HG02884 (cell line): Measurements from ENCODE around the gene TIAM1.

Experiments
- ATAC-seq: cut with Tn5 transposase; IDR thresholded peaks from one replicate; pipeline ENCODE4 v1.9.1; 2021; ENCODE audit warnings: mild to moderate bottlenecking, moderate library complexity; ENCODE audit not compliant: unreplicated experiment

Gene TIAM1

GRCh38 chr21:31286621-31287020 is 57.4 kb downstream of the TIAM1 start:
- no peak for ATAC-seq

DNA sequence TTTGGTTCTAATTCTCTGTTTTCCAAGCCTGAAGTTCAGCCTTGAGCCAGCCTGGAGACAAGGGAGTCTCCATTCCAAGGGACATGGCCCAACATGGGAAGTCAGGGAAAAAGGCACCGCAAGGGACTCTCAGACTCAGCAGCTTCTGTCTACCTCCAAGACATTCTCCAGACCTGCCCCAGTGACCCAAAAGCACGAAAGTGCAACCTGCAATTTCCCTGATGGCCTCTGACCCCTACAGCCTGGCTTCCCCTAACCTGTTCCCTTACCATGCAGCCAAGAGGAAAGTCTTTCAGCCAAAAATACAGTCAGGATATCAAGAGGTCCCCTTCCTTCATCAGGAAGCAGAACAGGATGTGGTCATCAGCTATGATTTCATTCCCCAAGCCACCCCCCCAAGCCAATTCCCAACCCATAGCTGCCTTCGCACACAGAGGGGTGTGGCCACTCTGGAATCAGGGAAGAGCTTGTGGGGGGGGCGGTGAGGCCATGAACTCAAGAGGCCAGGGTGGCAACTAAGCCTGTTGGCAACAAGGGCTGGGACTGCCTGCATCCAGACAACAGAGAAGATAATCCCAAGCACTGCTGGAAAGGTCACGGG is 59.2 kb downstream of the TIAM1 start:
- no peak for ATAC-seq

DNA sequence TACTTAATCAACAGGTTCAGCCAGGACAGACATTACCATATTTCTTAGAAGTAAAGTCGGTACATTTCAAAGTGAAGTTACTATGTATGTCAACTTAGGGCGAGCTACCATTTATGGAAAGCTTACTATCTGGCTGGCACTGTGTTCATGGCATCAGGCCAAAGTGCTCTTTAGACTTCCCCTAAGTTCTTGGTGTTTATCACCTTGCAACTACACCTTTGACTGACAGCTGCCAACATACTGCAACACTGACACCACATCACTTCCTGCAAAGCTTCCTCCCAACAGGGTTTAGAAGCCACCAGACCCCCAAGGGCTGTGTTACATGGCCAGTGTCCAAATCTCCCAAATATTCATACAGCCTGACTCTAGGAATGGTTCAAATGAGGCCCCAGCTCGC is 61.0 kb downstream of the TIAM1 start:
- ATAC-seq: no peak

DNA sequence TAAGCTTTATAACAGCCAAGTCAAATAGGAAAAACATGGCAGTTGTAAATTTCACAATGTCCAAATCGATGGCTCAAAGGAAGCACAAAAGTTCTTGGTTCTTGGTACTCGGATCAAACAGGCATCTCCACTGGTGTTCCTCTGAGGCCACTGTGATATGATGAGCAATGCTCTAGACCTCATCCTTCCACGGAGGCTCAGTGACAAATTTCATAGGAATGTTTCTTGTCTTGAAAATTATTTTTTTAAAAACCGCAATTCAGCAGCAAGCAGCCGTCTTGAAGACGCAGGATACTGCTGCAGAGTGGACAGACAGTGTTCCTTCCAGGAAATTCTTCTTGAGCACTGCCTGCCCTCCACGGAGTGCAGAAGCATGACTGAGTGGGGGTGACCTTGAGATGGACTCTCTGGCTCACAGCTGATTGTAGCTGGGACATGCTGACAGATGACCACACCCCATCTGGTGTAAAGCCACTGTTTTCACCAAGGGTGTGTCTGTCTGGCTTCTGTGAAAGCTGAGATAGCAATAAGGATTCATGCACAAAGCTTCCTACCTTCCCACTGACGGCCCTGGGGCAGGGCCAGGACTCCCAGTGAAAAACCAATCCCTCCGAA is 61.9 kb downstream of the TIAM1 start:
- no peak for ATAC-seq

- no peak for ATAC-seq
These were observed 62.5 kb downstream of the TIAM1 start for GRCh38 chr21:31281561-31281960.

GRCh38 chr21:31279986-31280385 is 64.1 kb downstream of the TIAM1 start:
- no peak for ATAC-seq

GRCh38 chr21:31279214-31279613 is 64.8 kb downstream of the TIAM1 start:
- ATAC-seq: no peak

GRCh38 chr21:31278511-31279130 is 65.4 kb downstream of the TIAM1 start:
- no peak for ATAC-seq

GRCh38 chr21:31276663-31277062 is 67.4 kb downstream of the TIAM1 start:
- ATAC-seq: no peak

GRCh38 chr21:31275901-31276300 is 68.2 kb downstream of the TIAM1 start:
- no peak for ATAC-seq

DNA sequence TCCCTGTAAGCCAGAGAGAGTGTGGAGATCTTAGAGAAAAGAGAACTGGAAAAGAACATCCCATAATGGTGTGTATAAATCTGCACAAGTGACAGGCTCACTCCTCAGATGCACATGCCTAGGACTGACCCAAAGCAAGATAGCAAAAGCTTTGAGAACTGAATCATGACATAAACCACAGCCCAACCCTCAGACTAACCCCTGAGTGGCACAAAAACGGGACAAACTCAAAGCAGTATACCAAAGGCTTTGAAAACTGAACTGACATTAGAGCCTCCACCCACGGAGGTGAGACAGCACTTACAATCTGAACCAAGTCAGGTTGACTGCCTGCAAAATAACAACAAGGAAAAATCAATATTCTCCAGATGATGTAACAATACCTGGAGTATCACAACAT is 70.8 kb downstream of the TIAM1 start:
- no peak for ATAC-seq

DNA sequence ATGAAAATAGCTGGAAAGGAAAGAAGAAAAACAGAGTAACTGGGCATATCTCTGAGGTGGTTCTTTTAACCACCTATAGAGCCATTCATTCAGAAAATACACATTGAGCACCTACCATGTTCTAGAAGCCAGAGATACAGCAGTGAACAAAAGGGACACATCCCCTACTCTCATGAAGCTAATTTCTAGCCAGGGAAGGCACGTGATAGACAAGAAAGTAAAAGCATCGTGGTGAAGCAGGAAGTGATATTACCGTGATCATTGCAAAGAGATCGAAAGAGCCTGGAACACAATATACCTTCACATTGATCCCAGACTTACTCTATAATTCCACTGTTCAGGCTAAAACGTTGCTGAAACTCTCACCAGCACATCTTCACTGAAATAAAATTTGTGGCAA is 76.0 kb downstream of the TIAM1 start:
- ATAC-seq: no peak

GRCh38 chr21:31267644-31268043 is 76.4 kb downstream of the TIAM1 start:
- ATAC-seq: no peak

GRCh38 chr21:31266241-31266640 is 77.8 kb downstream of the TIAM1 start:
- ATAC-seq: no peak

GRCh38 chr21:31265366-31266013 is 78.6 kb downstream of the TIAM1 start:
- ATAC-seq: no peak

- no peak for ATAC-seq
These were observed 79.5 kb downstream of the TIAM1 start for GRCh38 chr21:31264574-31264973.

DNA sequence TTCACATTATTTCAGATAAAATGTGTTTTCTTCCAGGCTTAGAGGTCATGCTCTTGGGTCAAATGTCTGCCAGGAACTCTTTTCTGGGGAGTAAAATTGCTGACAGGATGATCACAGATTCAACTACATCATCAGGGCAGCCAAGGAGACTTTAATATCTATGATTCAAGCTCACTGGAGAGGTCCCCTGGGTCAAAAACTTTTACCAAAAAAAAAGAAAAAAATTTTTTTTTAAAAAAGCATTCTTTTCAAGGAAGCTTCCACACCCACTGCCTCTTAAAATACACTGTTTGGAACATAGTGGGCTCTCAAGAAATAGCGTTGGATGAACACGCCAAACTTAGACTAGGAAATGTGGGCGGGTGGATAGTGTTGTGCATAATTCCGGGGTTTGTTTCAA is 81.3 kb downstream of the TIAM1 start:
- no peak for ATAC-seq

DNA sequence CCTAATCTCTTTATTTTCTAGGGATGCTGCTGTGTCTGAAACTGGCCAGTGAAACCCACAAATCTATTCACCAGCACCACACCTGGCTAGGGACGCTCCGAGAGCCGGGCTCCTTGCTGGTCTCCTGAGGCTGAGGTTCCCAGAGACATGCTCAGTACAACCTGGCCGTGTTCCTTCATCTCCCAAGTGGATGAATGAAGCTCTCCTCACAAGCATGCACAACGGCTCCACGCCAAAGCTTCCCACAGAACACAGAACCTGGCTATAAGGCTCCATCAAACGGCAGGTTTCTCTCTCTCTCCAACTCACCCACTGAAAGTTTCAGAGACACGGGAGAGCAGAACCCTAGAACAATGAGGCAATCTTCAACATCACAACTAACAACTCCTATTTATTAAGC is 82.3 kb downstream of the TIAM1 start:
- ATAC-seq: no peak

DNA sequence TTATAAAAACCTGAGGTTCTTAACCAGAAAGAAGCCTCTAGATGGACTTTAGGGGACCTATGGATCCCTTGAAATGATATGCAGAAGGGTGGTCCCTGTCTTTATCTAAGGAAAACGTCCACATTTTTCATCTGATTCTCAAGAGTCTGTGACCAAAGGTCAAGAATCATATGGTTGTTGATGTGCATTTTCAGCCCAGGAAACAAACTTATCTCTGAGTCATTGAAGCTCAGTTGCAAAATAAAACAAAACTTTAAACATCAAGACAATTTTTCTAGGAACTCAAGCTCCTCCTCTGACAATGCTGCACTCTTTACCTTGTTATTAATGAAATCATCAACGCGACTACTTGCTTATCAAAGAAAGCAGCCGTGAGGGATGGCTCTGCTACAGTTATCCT is 83.3 kb downstream of the TIAM1 start:
- no peak for ATAC-seq

DNA sequence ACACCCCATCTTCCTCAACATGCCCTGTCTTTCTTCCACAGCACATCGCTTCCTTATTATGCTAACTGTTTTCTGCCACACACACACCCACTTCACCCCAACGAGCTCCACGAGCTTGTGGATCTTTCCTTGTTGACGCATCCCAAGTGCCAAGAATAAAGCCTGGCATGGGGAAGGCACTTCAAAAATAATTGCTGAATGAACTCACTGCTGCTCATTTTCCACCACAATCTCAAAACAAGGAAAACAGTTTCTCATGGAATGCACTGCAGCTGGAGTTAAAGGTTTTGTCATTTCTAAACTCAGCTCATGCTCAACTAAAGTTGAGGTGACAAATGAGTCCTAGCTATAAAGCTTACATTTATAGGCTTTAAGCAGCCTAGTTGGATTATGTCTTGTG is 86.0 kb downstream of the TIAM1 start:
- ATAC-seq: no peak

- ATAC-seq: no peak
These were observed 86.8 kb downstream of the TIAM1 start for GRCh38 chr21:31257265-31257664.

GRCh38 chr21:31255896-31256295 is 88.2 kb downstream of the TIAM1 start:
- no peak for ATAC-seq
